Left lung (tissue), 10 donors: Measurements from ENCODE around the gene AKT3. TPM values are rescaled to one million over a fixed set of nuclear protein-coding genes. Genes with fewer than 3 reads are reported as not detected.

Experiments used
- ATAC-seq: fragments of 200-7000 bp; cut with Tn5 transposase; one replicate; pipeline ENCODE4 v1.9.1; 2020; ENCODE audit warnings: moderate library complexity
- DNase-seq, 4 donors: peaks; one replicate each; pipeline ENCODE4 v3.0.0-alpha.2; 2013 to 2020
- H3K27ac ChIP-seq, 2 donors: fragments of 200-600 bp; sonication (generic) in 1 of 2; one replicate each; pipeline versions ENCODE4 v1.5.0 to v1.8.0; 2020 to 2021
- H3K27me3 ChIP-seq, 2 donors: fragments of 200-600 bp; sonication (generic) in 1 of 2; one replicate each; pipeline versions ENCODE4 v1.5.0 to v1.8.0; 2020 to 2021
- H3K36me3 ChIP-seq, 2 donors: fragments of 200-600 bp; sonication (generic) in 1 of 2; one replicate each; pipeline versions ENCODE4 v1.5.0 to v1.8.0; 2020 to 2021
- H3K4me1 ChIP-seq, 2 donors: fragments of 200-600 bp; one replicate each; pipeline ENCODE4 v1.8.0; 2021
- H3K4me3 ChIP-seq, 2 donors: fragments of 200-600 bp; sonication (generic) in 1 of 2; one replicate each; pipeline versions ENCODE4 v1.5.0 to v1.8.0; 2020 to 2021; ENCODE audit warnings: mild to moderate bottlenecking in 1 of 2
- H3K9me3 ChIP-seq, 2 donors: fragments of 200-600 bp; sonication (generic) in 1 of 2; one replicate each; pipeline versions ENCODE4 v1.5.0 to v1.8.0; 2020 to 2021
- CTCF ChIP-seq, 2 donors: fragments of 200-600 bp; sonication (generic) in 1 of 2; IDR thresholded peaks; one replicate each; pipeline versions ENCODE4 v1.5.0 to v1.8.0; 2021; ENCODE audit warnings: antibody characterized with exemption in 2 of 2
- intact Hi-C, 2 donors: fragments of 100-400 bp; cut with DNase I; formaldehyde crosslinking; loops; one replicate each; pipeline versions ENCODE4 v1.11.2 to v1.14.2; 2022
- polyA plus RNA-seq, 6 donors: library from polyadenylated mRNA; unstranded; fragments of 120-200 nt; gene quantifications; one replicate each; pipeline ENCODE4 v1.2.1, GENCODE V29; 2013; ENCODE audit not compliant: insufficient read length in 6 of 6
- total RNA-seq, 2 donors: library from RNA; stranded (reverse); fragmentation: NEBNext Ultra II Directional; extraction: Animal tissue kit (Norgen Biotek cat#: 25700); gene quantifications; one replicate each; pipeline ENCODE4 v1.2.1, GENCODE V29; 2021
- donor health status: DM: no; HTN: yes; CAD: no.
- donor health status: DM: no; HTN: no; CAD: no.

The AKT3 gene
- total and polyA plus RNA-seq, 8 donors: 24.1 to 44.9 (median 29.4) TPM

DNA sequence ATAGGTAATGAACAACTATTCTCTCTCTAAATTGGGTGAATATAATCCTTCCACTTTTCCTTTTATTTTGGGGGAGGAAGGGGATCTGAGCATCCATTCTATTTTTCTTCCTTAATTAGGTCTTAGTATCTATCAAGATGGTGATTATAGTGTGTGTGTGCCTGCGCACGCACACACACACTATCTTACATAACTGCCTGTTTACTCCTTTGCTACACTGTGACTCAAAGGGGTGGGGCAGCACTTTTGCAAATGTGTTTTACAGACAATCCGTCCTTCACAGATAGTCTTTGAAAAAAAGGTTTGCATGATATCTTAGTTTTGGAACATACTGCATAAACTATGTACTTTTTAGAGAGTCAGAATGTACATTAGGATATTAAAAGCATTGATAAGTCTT is 402.7 kb downstream of the AKT3 start:
- Histone ChIP-seq H3K9me3 (no peaks in the 10 kb centered on the region), H3K36me3 (peaks cover 0 to 10% of the 10 kb centered on the region in 2 donors), H3K4me3 (no peak overlapping the region), H3K4me1 (peaks cover 0 to 35% of the 10 kb centered on the region in 2 donors), H3K27me3 (no peaks in the 10 kb centered on the region), H3K27ac (no peak overlapping the region)
- intact Hi-C loops: no loop called here
- peak in 1 of 4 donors; percentile 14 for DNase-seq
- no peak for TF ChIP-seq CTCF (IDR thresholded peaks at IDR 0.05)
- ATAC-seq: peak; percentile 59

DNA sequence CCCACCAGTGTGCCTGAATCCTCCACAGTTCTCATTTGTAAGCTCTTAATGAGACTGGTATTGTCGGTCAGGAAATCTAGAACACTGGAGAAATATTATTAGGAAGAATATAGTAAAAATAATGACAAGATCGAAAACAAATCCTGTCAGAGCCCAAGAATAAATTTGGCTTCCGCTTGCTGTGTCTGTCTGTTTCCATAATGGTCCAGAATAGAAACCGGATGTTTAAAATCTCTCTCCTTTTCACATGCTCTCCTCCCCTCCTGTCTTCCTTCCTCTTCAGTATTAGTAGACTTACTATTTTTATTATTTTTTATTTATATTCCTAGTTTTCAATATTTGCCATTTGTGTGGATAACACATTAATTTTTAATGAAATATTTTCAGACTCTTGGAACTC is 406.5 kb downstream of the AKT3 start:
- Histone ChIP-seq H3K27ac (peak overlapping the region in 1 of 2 donors; percentile 35), H3K36me3 (peaks cover 0 to 5% of the 10 kb centered on the region in 2 donors), H3K9me3 (no peaks in the 10 kb centered on the region), H3K4me1 (peaks cover 0 to 27% of the 10 kb centered on the region in 2 donors), H3K27me3 (no peaks in the 10 kb centered on the region), H3K4me3 (no peak overlapping the region)
- no peak for DNase-seq
- no peak for TF ChIP-seq CTCF (IDR thresholded peaks at IDR 0.05)
- intact Hi-C loops: no loop called here
- no peak for ATAC-seq

GRCh38 chr1:243441601-243442000 is 408.4 kb downstream of the AKT3 start:
- intact Hi-C loops: no loop called here
- Histone ChIP-seq H3K4me1 (peaks cover 0 to 13% of the 10 kb centered on the region in 2 donors), H3K9me3 (no peaks in the 10 kb centered on the region), H3K36me3 (peaks cover 0 to 9% of the 10 kb centered on the region in 2 donors), H3K27me3 (no peaks in the 10 kb centered on the region), H3K4me3 (no peak overlapping the region), H3K27ac (no peak overlapping the region)
- no peak for DNase-seq
- ATAC-seq: no peak
- TF ChIP-seq CTCF (IDR thresholded peaks at IDR 0.05): no peak

DNA sequence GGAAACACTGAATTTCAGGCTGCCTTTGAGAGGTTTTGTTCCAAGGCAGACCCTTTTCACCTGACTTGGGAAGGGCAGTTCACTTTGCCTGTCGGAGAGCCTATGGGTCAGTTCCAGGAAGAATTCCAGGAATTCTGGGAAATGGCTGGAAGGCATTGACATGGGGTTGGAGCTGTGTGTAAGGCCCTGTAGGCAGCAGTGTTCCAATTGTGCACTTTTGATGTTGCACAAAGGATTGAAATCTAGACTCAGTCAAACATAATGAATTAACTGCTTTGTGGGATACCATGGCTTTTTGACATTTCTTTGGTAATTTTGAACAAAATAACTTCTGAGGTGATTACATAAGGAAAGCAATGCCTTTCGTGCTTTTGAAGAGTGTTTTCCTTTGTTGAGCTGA is 409.6 kb downstream of the AKT3 start:
- no peaks in the 10 kb centered on the region for H3K27me3 ChIP-seq
- DNase-seq: no peak
- intact Hi-C loops: no loop called here
- H3K27ac ChIP-seq: no peak overlapping the region
- peaks cover 0 to 13% of the 10 kb centered on the region in 2 donors for H3K4me1 ChIP-seq
- H3K4me3 ChIP-seq: no peak overlapping the region
- ATAC-seq: no peak
- no peak for TF ChIP-seq CTCF (IDR thresholded peaks at IDR 0.05)
- H3K36me3 ChIP-seq: peaks cover 0 to 4% of the 10 kb centered on the region in 2 donors
- H3K9me3 ChIP-seq: no peaks in the 10 kb centered on the region

- ATAC-seq (no peak), DNase-seq (no peak)
- TF ChIP-seq CTCF (IDR thresholded peaks at IDR 0.05): no peak
- Histone ChIP-seq H3K27ac (no peak overlapping the region), H3K36me3 (peaks cover 0 to 4% of the 10 kb centered on the region in 2 donors), H3K4me3 (no peak overlapping the region), H3K4me1 (peaks cover 0 to 12% of the 10 kb centered on the region in 2 donors), H3K27me3 (no peaks in the 10 kb centered on the region), H3K9me3 (no peaks in the 10 kb centered on the region)
- intact Hi-C loops: no loop called here
Measured at GRCh38 chr1:243438815-243439214, 411.2 kb downstream of the AKT3 start.

Other genes with a start within 250 kb of the AKT3 start
- 10 to 100 TPM; 20.6 to 23.5 TPM for gene ZBTB18, start 201.0 kb upstream of the AKT3 start, total RNA-seq
- gene ZBTB18, start 201.0 kb upstream of the AKT3 start, polyA plus RNA-seq: 10 to 100 TPM; 13.8 to 15.2 (median 14.5) TPM